Activated CD4-positive, alpha-beta memory T cell treated with anti-CD3 and anti-CD28 coated beads for 36 hours (primary cell): Measurements from ENCODE around the gene BBS12. TPM values are rescaled to one million over a fixed set of nuclear protein-coding genes. Genes with fewer than 3 reads are reported as not detected.

ENCODE experiments used
- CTCF ChIA-PET: fragments of 350-600 bp; sonication (Branson Sonifier 250); formaldehyde crosslinking; loops from one replicate; lab custom pipeline; 2021; ENCODE audit warnings: antibody characterized with exemption, inconsistent platforms; lab: Charles Lee
- POLR2A ChIA-PET: fragments of 350-600 bp; sonication (Branson Sonifier 250); formaldehyde crosslinking; loops from one replicate; lab custom pipeline; 2021; ENCODE audit warnings: antibody characterized with exemption; lab: Charles Lee
- DNase-seq: peaks from one replicate; pipeline ENCODE4 v3.0.0-alpha.2; 2020
- H3K27ac Mint-ChIP-seq: one replicate; pipeline ENCODE4 v1.8.0; 2021; ENCODE audit warnings: mixed read lengths
- H3K27me3 Mint-ChIP-seq: one replicate; pipeline ENCODE4 v1.8.0; 2021; ENCODE audit warnings: mixed read lengths
- H3K36me3 Mint-ChIP-seq: one replicate; pipeline ENCODE4 v1.8.0; 2021; ENCODE audit warnings: mixed read lengths
- H3K4me1 Mint-ChIP-seq: one replicate; pipeline ENCODE4 v1.8.0; 2021; ENCODE audit warnings: low read depth, mixed read lengths
- H3K4me3 Mint-ChIP-seq: one replicate; pipeline ENCODE4 v1.8.0; 2021; ENCODE audit warnings: mild to moderate bottlenecking, mixed read lengths
- H3K9me3 Mint-ChIP-seq: one replicate; pipeline ENCODE4 v1.8.0; 2021; ENCODE audit warnings: mixed read lengths
- intact Hi-C: fragments of 100-400 bp; cut with micrococcal nuclease; formaldehyde crosslinking; loops from one replicate; pipeline ENCODE4 v1.15.1; 2023
- total RNA-seq, 2 experiments: library from RNA; stranded (reverse); gene quantifications; one replicate each; pipeline ENCODE4 v1.2.3, GENCODE V29; 2021

Gene BBS12
- total RNA-seq, 2 experiments from 2014 or later: 3.7 to 4.3 TPM

- ChIA-PET POLR2A (no interaction called here), CTCF (interaction anchor here (0.7 to 4.1 kb wide), 2 partner anchors 8 to 231 kb away, joined by 3 to 16 read pairs; no protein-coding TSS in a partner anchor)
- Mint-ChIP-seq H3K4me3 (no peak overlapping the region), H3K36me3 (no peaks in the 10 kb centered on the region), H3K27me3 (no peaks in the 10 kb centered on the region), H3K4me1 (peaks cover 18% of the 10 kb centered on the region), H3K9me3 (no peaks in the 10 kb centered on the region), H3K27ac (no peak overlapping the region)
- intact Hi-C loops: loop anchor here (2.0 kb wide), 1 partner anchor 63 kb away; no protein-coding TSS in a partner anchor
- DNase-seq: no peak
Observed at GRCh38 chr4:122765692-122766352, 33.3 kb downstream of the BBS12 start.

GRCh38 chr4:122766353-122766705 is 33.8 kb downstream of the BBS12 start:
- Mint-ChIP-seq H3K27ac (no peak overlapping the region), H3K4me1 (peaks cover 18% of the 10 kb centered on the region), H3K27me3 (no peaks in the 10 kb centered on the region), H3K36me3 (no peaks in the 10 kb centered on the region), H3K9me3 (no peaks in the 10 kb centered on the region), H3K4me3 (no peak overlapping the region)
- ChIA-PET CTCF (interaction anchor here (4.1 kb wide), 1 partner anchor 8 kb away, joined by 16 read pairs; no protein-coding TSS in a partner anchor), POLR2A (no interaction called here)
- intact Hi-C loops: no loop called here
- DNase-seq: no peak

GRCh38 chr4:122766950-122767349 is 34.4 kb downstream of the BBS12 start:
- Mint-ChIP-seq H3K27ac (no peak overlapping the region), H3K36me3 (no peaks in the 10 kb centered on the region), H3K4me1 (peaks cover 18% of the 10 kb centered on the region), H3K27me3 (no peaks in the 10 kb centered on the region), H3K9me3 (no peaks in the 10 kb centered on the region), H3K4me3 (no peak overlapping the region)
- intact Hi-C loops: no loop called here
- ChIA-PET CTCF (interaction anchor here (0.9 to 4.1 kb wide), 3 partner anchors 9 to 164 kb away, joined by 3 to 16 read pairs (median 3); no protein-coding TSS in a partner anchor), POLR2A (no interaction called here)
- no peak for DNase-seq

- DNase-seq: no peak
- H3K36me3 Mint-ChIP-seq: no peaks in the 10 kb centered on the region
- H3K4me1 Mint-ChIP-seq: no peaks in the 10 kb centered on the region
- CTCF ChIA-PET: interaction anchor here (1.2 to 1.4 kb wide), 2 partner anchors 14 to 151 kb away, joined by 3 to 4 read pairs; partner anchors contain the start of gene NUDT6
- no peaks in the 10 kb centered on the region for H3K27me3 Mint-ChIP-seq
- no peaks in the 10 kb centered on the region for H3K9me3 Mint-ChIP-seq
- intact Hi-C loops: no loop called here
- no peak overlapping the region for H3K27ac Mint-ChIP-seq
- H3K4me3 Mint-ChIP-seq: no peak overlapping the region
- POLR2A ChIA-PET: no interaction called here
Observed at GRCh38 chr4:122771724-122772123, 39.2 kb downstream of the BBS12 start.

GRCh38 chr4:122772311-122772710 is 39.8 kb downstream of the BBS12 start:
- H3K4me1 Mint-ChIP-seq: no peaks in the 10 kb centered on the region
- no peaks in the 10 kb centered on the region for H3K27me3 Mint-ChIP-seq
- H3K9me3 Mint-ChIP-seq: no peaks in the 10 kb centered on the region
- H3K27ac Mint-ChIP-seq: no peak overlapping the region
- DNase-seq: no peak
- POLR2A ChIA-PET: no interaction called here
- H3K4me3 Mint-ChIP-seq: no peak overlapping the region
- CTCF ChIA-PET: no interaction called here
- intact Hi-C loops: no loop called here
- no peaks in the 10 kb centered on the region for H3K36me3 Mint-ChIP-seq

GRCh38 chr4:122772986-122773385 is 40.5 kb downstream of the BBS12 start:
- H3K4me3 Mint-ChIP-seq: no peak overlapping the region
- ChIA-PET POLR2A (no interaction called here), CTCF (interaction anchor here (1.2 kb wide), 1 partner anchor 15 kb away, joined by 4 read pairs; no protein-coding TSS in a partner anchor)
- no peaks in the 10 kb centered on the region for H3K4me1 Mint-ChIP-seq
- no peak for DNase-seq
- intact Hi-C loops: no loop called here
- H3K9me3 Mint-ChIP-seq: no peaks in the 10 kb centered on the region
- no peak overlapping the region for H3K27ac Mint-ChIP-seq
- no peaks in the 10 kb centered on the region for H3K27me3 Mint-ChIP-seq
- no peaks in the 10 kb centered on the region for H3K36me3 Mint-ChIP-seq

GRCh38 chr4:122775039-122775438 is 42.5 kb downstream of the BBS12 start:
- ChIA-PET POLR2A (no interaction called here), CTCF (no interaction called here)
- Mint-ChIP-seq H3K27me3 (no peaks in the 10 kb centered on the region), H3K4me1 (no peaks in the 10 kb centered on the region), H3K27ac (no peak overlapping the region), H3K36me3 (no peaks in the 10 kb centered on the region), H3K4me3 (no peak overlapping the region), H3K9me3 (no peaks in the 10 kb centered on the region)
- no peak for DNase-seq
- intact Hi-C loops: no loop called here

- Mint-ChIP-seq H3K36me3 (no peaks in the 10 kb centered on the region), H3K27me3 (no peaks in the 10 kb centered on the region), H3K4me3 (no peak overlapping the region), H3K4me1 (no peaks in the 10 kb centered on the region), H3K27ac (no peak overlapping the region), H3K9me3 (no peaks in the 10 kb centered on the region)
- ChIA-PET CTCF (no interaction called here), POLR2A (no interaction called here)
- intact Hi-C loops: no loop called here
- no peak for DNase-seq
Observed at GRCh38 chr4:122775987-122776836, 43.7 kb downstream of the BBS12 start.

GRCh38 chr4:122776916-122777315 is 44.4 kb downstream of the BBS12 start:
- DNase-seq: no peak
- no peak overlapping the region for H3K4me3 Mint-ChIP-seq
- H3K27ac Mint-ChIP-seq: no peak overlapping the region
- H3K36me3 Mint-ChIP-seq: no peaks in the 10 kb centered on the region
- no peaks in the 10 kb centered on the region for H3K9me3 Mint-ChIP-seq
- no peaks in the 10 kb centered on the region for H3K4me1 Mint-ChIP-seq
- POLR2A ChIA-PET: no interaction called here
- CTCF ChIA-PET: no interaction called here
- H3K27me3 Mint-ChIP-seq: no peaks in the 10 kb centered on the region
- intact Hi-C loops: no loop called here

GRCh38 chr4:122777846-122778673 is 45.6 kb downstream of the BBS12 start:
- Mint-ChIP-seq H3K4me1 (no peaks in the 10 kb centered on the region), H3K27ac (no peak overlapping the region), H3K4me3 (no peak overlapping the region), H3K9me3 (no peaks in the 10 kb centered on the region), H3K36me3 (no peaks in the 10 kb centered on the region), H3K27me3 (no peaks in the 10 kb centered on the region)
- intact Hi-C loops: no loop called here
- ChIA-PET POLR2A (no interaction called here), CTCF (no interaction called here)
- no peak for DNase-seq

GRCh38 chr4:122781486-122781885 is 49.0 kb downstream of the BBS12 start:
- CTCF ChIA-PET: interaction anchor here (1.2 kb wide), 1 partner anchor 24 kb away, joined by 3 read pairs; no protein-coding TSS in a partner anchor
- intact Hi-C loops: no loop called here
- H3K4me3 Mint-ChIP-seq: no peak overlapping the region
- peaks cover 16% of the 10 kb centered on the region for H3K4me1 Mint-ChIP-seq
- H3K9me3 Mint-ChIP-seq: no peaks in the 10 kb centered on the region
- DNase-seq: no peak
- POLR2A ChIA-PET: no interaction called here
- H3K27me3 Mint-ChIP-seq: no peaks in the 10 kb centered on the region
- no peak overlapping the region for H3K27ac Mint-ChIP-seq
- H3K36me3 Mint-ChIP-seq: no peaks in the 10 kb centered on the region
